H1 (cell line): Measurements from ENCODE around the gene MCF2L. TPM values are rescaled to one million over a fixed set of nuclear protein-coding genes. Genes with fewer than 3 reads are reported as not detected.

Source experiments
- CREB1 ChIP-seq: IDR thresholded peaks from 2 replicates; pipeline ENCODE4 v1.6.1; 2012; ENCODE audit warnings: inconsistent platforms
- FOSL1 ChIP-seq: IDR thresholded peaks from 2 replicates; pipeline ENCODE4 v1.6.1; 2011; ENCODE audit warnings: mild to moderate bottlenecking, low read depth, low read length, moderate library complexity; ENCODE audit not compliant: insufficient read depth
- KDM5A ChIP-seq: fragments of 200-600 bp; IDR thresholded peaks from 2 replicates; pipeline ENCODE4 v1.7.1; 2012; ENCODE audit warnings: mild to moderate bottlenecking, low read length, inconsistent platforms, mixed read lengths
- MAFK ChIP-seq: IDR thresholded peaks from 2 replicates; pipeline ENCODE4 v1.6.1; 2012; ENCODE audit warnings: low read depth, mild to moderate bottlenecking, improper control_type of control experiment, low read length
- SIN3A ChIP-seq, 2 experiments: IDR thresholded peaks in 1 of 2; conservative IDR thresholded peaks in 1 of 2; 2 replicates each; pipeline ENCODE4 v1.6.1; 2011 to 2012; ENCODE audit warnings: low read length in 2 of 2, improper control_type of control experiment in 1 of 2, low read depth in 1 of 2, mild to moderate bottlenecking in 1 of 2
- SP4 ChIP-seq: IDR thresholded peaks from 2 replicates; pipeline ENCODE4 v1.6.1; 2012; ENCODE audit warnings: low read length, inconsistent platforms
- polyA plus RNA-seq, 7 experiments: library from polyadenylated mRNA; depleted of rRNA in 3 of 7; stranded (reverse) in 5 of 7; unstranded in 2 of 7; fragments of >200 nt in 5 of 7; fragments of 200-250 nt in 2 of 7; gene quantifications; 1 replicate in 5 of 7; 2 replicates in 1 of 7; 4 replicates in 1 of 7; pipeline versions ENCODE4 v1.2.1 to v1.2.3, GENCODE V29; 2011 to 2013; ENCODE audit warnings: missing spikeins in 2 of 7, mixed read lengths in 2 of 7
- total RNA-seq: library from RNA; stranded (reverse); fragmentation: NEBNext Ultra II Directional; extraction: Animal tissue kit (Norgen Biotek cat#: 25700); gene quantifications from 2 replicates; pipeline ENCODE4 v1.2.1, GENCODE V29; 2021

The MCF2L gene
- total and polyA plus RNA-seq, 2 of the 8 experiments (the other 6 are each of a cell fraction or from before 2014, with no cell fraction given), result 10.1 to 24.4 TPM

DNA sequence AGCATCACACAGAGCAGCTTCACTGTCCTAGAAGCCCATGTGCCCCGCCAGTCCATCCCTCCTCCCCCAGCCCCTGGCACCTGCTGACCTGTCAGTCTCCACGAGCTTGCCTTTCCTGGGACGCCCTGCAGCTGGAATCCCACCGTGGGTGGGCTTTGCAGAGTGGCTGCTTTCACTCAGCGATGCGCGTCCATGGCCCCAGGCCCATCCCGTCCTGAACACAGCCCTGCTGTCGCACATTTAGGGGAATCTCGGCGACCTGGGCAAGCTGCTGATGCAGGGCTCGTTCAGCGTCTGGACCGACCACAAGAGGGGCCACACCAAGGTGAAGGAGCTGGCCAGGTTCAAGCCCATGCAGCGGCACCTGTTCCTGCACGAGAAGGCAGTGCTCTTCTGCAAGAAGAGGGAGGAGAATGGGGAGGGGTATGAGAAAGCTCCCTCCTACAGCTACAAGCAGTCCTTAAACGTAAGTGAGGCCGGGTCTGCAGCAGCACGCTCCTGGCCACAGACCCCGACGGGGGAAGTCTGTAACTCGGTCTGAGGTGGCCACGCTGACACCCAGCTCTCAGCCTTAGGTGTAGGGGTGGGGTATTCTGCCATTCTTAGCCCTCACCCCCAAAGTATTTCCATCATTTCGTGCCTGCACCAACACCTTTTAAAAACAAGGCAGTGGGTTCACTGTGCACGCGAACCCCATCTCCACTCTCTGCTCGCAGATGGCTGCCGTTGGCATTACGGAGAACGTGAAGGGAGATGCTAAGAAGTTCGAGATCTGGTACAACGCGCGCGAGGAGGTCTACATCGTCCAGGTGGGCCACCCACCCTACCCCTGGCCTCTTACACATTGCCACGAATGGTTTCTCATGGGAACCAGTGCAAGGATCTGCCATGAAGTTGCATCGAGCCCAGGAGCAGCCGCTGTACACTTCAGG, 118.2 kb downstream of the MCF2L start (continued):
- TF ChIP-seq MAFK, result no peak
- no peak for TF ChIP-seq SP4
- TF ChIP-seq CREB1, result no peak
- TF ChIP-seq SIN3A (conservative IDR thresholded peaks at IDR 0.05 in 1 of 2, IDR thresholded peaks at IDR 0.05 in 1 of 2; ENCODE audit: low read depth in 1 of 2, low read length in 2 of 2), result no peak
- TF ChIP-seq KDM5A, result no peak
- no peak for TF ChIP-seq FOSL1
